ENCODE results near the gene C5AR1. TPM values are rescaled to one million over a fixed set of nuclear protein-coding genes. Genes with fewer than 3 reads are reported as not detected.
A peak's percentile ranks its signal among the peaks of the same experiment; 100 is the strongest.
"Not testable (repeated sequence)": the region's sequence is repeated elsewhere in the genome, so short reads cannot be mapped to it uniquely, and the experiment has no call there.

Gene C5AR1
- total RNA-seq, 1 donor from 2014 or later: 3.9 TPM

DNA sequence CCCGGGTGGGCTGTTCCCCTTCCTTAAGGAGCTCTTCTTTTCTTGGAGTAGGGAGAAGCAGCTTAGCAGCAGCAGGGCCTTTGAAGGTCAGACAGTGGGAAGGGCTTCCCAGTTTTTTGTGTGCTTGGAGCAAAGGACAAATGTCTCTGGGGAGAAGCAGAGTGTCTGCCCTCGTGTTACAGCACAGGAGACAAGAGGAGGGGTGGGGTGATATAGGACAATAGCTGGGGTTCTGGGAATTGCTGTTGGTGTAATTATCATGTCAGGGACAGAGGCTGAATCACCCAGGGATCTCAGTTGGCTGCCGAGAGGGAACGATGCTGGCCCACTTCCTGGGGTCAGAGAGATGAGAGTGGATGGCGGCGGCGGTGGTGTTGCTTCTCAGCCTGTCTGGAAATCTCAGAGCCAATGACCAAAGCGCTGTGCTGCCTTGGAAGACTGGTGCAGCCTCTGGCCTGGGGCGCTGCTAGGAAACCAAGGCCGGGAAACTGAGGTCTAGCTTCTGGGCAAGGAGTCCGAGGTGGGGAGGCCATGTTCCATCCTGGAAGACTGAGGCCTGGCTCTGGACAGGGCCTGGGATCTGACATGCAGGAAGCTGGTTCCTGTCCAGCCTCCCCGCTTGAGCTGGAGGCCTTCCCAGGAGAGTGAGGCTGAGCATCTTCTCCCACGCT, 33.7 kb upstream of the C5AR1 start:
- TF ChIP-seq, protein P1, sequence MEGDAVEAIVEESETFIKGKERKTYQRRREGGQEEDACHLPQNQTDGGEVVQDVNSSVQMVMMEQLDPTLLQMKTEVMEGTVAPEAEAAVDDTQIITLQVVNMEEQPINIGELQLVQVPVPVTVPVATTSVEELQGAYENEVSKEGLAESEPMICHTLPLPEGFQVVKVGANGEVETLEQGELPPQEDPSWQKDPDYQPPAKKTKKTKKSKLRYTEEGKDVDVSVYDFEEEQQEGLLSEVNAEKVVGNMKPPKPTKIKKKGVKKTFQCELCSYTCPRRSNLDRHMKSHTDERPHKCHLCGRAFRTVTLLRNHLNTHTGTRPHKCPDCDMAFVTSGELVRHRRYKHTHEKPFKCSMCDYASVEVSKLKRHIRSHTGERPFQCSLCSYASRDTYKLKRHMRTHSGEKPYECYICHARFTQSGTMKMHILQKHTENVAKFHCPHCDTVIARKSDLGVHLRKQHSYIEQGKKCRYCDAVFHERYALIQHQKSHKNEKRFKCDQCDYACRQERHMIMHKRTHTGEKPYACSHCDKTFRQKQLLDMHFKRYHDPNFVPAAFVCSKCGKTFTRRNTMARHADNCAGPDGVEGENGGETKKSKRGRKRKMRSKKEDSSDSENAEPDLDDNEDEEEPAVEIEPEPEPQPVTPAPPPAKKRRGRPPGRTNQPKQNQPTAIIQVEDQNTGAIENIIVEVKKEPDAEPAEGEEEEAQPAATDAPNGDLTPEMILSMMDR (IDR thresholded peaks at IDR 0.05; ENCODE audit: borderline replicate concordance): no peak
- DNase-seq: peak; percentile 65
- H3K4me3 ChIP-seq: peak overlapping the region; percentile 82
- no peaks in the 10 kb centered on the region for H3K9me3 ChIP-seq (replicated peaks)
- peaks cover 60% of the 10 kb centered on the region for H3K4me1 ChIP-seq
- intact Hi-C loops (cut with micrococcal nuclease): no loop called here
- H3K27ac ChIP-seq (replicated peaks): peak overlapping the region; percentile 98
- H3K27me3 ChIP-seq (ENCODE audit: low read depth): no peaks in the 10 kb centered on the region
- peaks cover 6% of the 10 kb centered on the region for H3K36me3 ChIP-seq

DNA sequence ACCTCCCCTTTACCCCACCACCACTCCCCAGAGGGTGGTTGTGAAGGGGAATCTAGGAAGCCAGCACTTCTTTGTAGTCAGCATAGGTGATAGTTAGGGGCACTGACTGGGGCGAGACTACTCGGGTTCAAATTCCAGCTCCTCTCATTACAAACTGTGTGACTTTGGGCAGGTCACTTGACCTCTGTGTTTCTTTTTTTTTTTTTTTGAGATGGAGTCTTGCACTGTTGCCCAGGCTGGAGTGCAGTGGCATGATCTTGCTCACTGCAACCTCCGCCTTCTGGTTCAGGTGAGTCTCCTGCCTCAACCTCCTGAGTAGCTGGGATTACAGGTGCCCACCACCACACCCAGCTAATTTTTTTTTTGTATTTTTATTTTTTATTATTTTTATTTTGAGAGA, 33.1 kb upstream of the C5AR1 start:
- H3K27me3 ChIP-seq (ENCODE audit: low read depth); H3K9me3 ChIP-seq (replicated peaks); DNase-seq; intact Hi-C loops (cut with micrococcal nuclease); H3K36me3 ChIP-seq: not testable (repeated sequence)
- H3K27ac ChIP-seq (replicated peaks): peak overlapping the region; percentile 98
- peaks cover 60% of the 10 kb centered on the region for H3K4me1 ChIP-seq
- H3K4me3 ChIP-seq: peak overlapping the region; percentile 17

DNA sequence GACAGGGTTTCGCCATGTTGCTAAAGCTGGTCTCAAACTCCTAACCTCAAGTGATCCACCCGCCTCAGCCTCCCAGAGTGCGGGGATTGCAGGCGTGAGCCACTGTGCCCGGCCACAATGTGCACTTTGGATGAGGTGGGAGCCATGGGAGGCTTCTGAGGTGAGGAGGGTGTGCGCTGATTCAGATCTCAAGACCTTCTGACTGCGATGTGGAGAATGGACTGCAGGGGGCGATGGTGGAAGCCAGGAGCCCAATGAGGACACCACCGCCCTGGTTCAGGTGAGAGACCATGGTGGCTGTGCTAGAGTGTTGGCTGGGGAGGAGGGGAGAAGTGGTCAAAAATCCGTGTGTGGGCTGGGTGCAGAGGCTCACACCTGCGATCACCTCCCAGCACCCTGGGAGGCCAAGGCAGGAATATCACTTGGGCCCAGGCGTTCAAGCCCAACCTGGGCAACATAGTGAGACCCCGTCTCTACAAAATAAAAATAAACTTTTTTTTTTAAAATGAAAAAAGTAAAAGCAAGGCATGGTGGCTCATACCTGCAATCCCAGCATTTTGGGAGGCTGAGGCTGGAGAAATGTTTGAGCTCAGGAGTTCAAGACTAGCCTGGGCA, 29.4 kb upstream of the C5AR1 start:
- Histone ChIP-seq H3K9me3 (replicated peaks) (no peaks in the 10 kb centered on the region), H3K36me3 (no peaks in the 10 kb centered on the region), H3K27me3 (ENCODE audit: low read depth) (no peaks in the 10 kb centered on the region), H3K4me1 (peaks cover 43% of the 10 kb centered on the region), H3K4me3 (no peak overlapping the region), H3K27ac (replicated peaks) (no peak overlapping the region)
- DNase-seq: no peak
- intact Hi-C loops (cut with micrococcal nuclease): no loop called here
- TF ChIP-seq, protein P1 (IDR thresholded peaks at IDR 0.05; ENCODE audit: borderline replicate concordance): peak; percentile 42

DNA sequence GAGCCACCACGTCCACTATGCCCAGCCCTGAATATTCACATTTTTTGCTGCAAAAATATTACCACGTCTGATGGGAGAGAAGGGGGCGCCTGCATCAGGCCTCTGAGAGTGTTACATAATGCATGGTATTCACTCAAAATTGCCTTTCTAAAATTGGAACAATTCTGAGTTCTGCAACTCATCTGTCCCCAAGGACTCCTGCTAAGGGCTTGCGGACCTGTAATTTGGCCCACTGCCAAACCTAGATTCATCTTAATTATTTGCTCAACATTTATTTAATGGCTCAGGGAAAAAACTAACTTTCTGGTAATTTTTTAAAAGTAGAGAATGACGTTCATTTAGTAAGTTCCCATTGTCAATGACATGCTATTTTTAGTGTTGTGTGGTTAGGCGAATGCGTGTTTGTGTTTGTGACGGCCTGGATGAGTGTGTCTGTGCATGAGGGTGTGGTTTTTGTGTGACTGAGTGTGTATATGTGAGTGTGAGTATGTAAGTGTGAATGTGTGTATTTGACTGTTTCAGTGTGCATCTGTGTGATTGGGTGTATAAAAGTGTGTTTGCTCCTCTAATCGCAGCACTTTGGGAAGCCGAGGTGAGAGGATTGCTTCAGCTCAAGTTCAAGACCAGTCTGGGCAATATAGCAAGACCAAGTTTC, 26.1 kb upstream of the C5AR1 start:
- DNase-seq: no peak
- H3K36me3 ChIP-seq: no peaks in the 10 kb centered on the region
- TF ChIP-seq, protein P1 (IDR thresholded peaks at IDR 0.05; ENCODE audit: borderline replicate concordance): no peak
- intact Hi-C loops (cut with micrococcal nuclease): no loop called here
- H3K4me1 ChIP-seq: peaks cover 11% of the 10 kb centered on the region
- H3K27me3 ChIP-seq (ENCODE audit: low read depth): no peaks in the 10 kb centered on the region
- H3K27ac ChIP-seq (replicated peaks): no peak overlapping the region
- no peak overlapping the region for H3K4me3 ChIP-seq
- no peaks in the 10 kb centered on the region for H3K9me3 ChIP-seq (replicated peaks)

DNA sequence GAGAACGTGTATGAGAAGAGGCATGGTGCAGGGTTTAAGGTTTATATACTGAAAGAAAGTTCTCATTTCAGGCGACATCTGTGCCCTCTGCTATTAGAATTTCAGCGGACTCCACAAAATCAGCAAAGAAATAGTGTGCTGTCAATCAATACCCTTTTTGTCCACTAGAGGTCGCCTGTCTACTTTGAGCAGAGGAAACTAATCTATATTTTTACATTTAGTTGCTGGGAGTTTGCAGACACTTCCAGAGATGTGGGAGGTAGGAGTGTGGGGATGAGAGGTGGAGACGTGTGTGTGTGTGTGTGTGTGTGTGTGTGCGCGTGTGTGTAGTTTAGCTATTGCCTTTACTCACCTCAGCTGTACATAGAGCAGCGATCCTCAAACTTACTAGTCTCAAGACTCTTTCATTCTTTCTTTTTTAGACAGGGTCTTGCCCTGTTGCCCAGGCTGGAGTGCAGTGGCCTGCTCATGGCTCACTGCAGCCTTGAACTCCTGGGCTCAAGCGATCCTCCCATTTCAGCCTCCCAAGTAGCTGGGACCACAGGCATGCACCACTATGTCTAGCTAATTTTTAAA, 25.2 kb upstream of the C5AR1 start:
- no peaks in the 10 kb centered on the region for H3K27me3 ChIP-seq (ENCODE audit: low read depth)
- H3K9me3 ChIP-seq (replicated peaks): no peaks in the 10 kb centered on the region
- H3K36me3 ChIP-seq: no peaks in the 10 kb centered on the region
- no peak overlapping the region for H3K4me3 ChIP-seq
- intact Hi-C loops (cut with micrococcal nuclease): no loop called here
- TF ChIP-seq, protein P1 (IDR thresholded peaks at IDR 0.05; ENCODE audit: borderline replicate concordance): peak; percentile 88
- DNase-seq: no peak
- H3K4me1 ChIP-seq: peaks cover 9% of the 10 kb centered on the region
- no peak overlapping the region for H3K27ac ChIP-seq (replicated peaks)

All from left ventricle myocardium inferior (tissue), 1 donor.